Esophagus muscularis mucosa (tissue), 4 donors: Measurements from ENCODE around the gene ME3. TPM values are rescaled to one million over a fixed set of nuclear protein-coding genes. Genes with fewer than 3 reads are reported as not detected.
A peak's percentile ranks its signal among the peaks of the same experiment; 100 is the strongest.

Source experiments
- DNase-seq: peaks from one replicate; pipeline ENCODE4 v3.0.0-alpha.2; 2017; ENCODE audit errors: extremely low spot score
- H3K27ac ChIP-seq, 4 donors: fragments of 200-600 bp; sonication (generic); replicated peaks in 1 of 4; 1 replicate in 3 of 4; 2 replicates in 1 of 4; pipeline ENCODE4 v1.5.1; 2016 to 2019; ENCODE audit warnings: mild to moderate bottlenecking in 1 of 4
- H3K27me3 ChIP-seq, 4 donors: fragments of 200-600 bp; sonication (generic); one replicate each; pipeline versions ENCODE4 v1.5.1 to v1.6.0; 2016 to 2019
- H3K36me3 ChIP-seq, 4 donors: fragments of 200-600 bp; sonication (generic); one replicate each; pipeline ENCODE4 v1.5.1; 2016 to 2019
- H3K4me1 ChIP-seq, 4 donors: fragments of 200-600 bp; sonication (generic); one replicate each; pipeline ENCODE4 v1.5.1; 2016 to 2019
- H3K4me3 ChIP-seq, 4 donors: fragments of 200-600 bp; sonication (generic); 1 replicate in 2 of 4; 2 replicates in 2 of 4; pipeline ENCODE4 v1.5.1; 2016 to 2019; ENCODE audit warnings: mild to moderate bottlenecking in 4 of 4, moderate library complexity in 1 of 4
- H3K9me3 ChIP-seq, 4 donors: fragments of 200-600 bp; sonication (generic); 1 replicate in 3 of 4; 2 replicates in 1 of 4; pipeline ENCODE4 v1.5.1; 2016 to 2019
- CTCF ChIP-seq, 3 experiments: fragments of 200-600 bp in 2 of 3; fragments of 450-650 bp in 1 of 3; sonication (generic) in 2 of 3; IDR thresholded peaks; one replicate each; pipeline ENCODE4 v1.5.1; 2017 to 2019; ENCODE audit warnings: antibody characterized with exemption in 3 of 3, mild to moderate bottlenecking in 2 of 3, moderate library complexity in 1 of 3
- EP300 ChIP-seq: sonication (generic); formaldehyde crosslinking; IDR thresholded peaks from one replicate; pipeline ENCODE4 v1.6.1; 2017; ENCODE audit warnings: antibody characterized with exemption
- POLR2A ChIP-seq: fragments of 450-650 bp; IDR thresholded peaks from one replicate; pipeline ENCODE4 v1.6.1; 2017; ENCODE audit warnings: antibody characterized with exemption, moderate library complexity, mild to moderate bottlenecking, low read depth
- POLR2AphosphoS5 ChIP-seq, 2 donors: sonication (generic); formaldehyde crosslinking; IDR thresholded peaks; one replicate each; pipeline ENCODE4 v1.6.1; 2017; ENCODE audit warnings: antibody characterized with exemption in 2 of 2
- WGBS: methylation state at CpG from one replicate; pipeline ENCODE4 v1.1.5; 2018; 5-methylcytosine and 5-hydroxymethylcytosine counted together
- intact Hi-C: fragments of 100-400 bp; cut with DNase I; formaldehyde crosslinking; loops from one replicate; pipeline ENCODE4 v1.15.1; 2023
- total RNA-seq, 4 donors: library from RNA; depleted of rRNA; stranded (reverse); fragments of >200 nt; gene quantifications; one replicate each; pipeline versions ENCODE4 v1.1.0 to v1.2.1, GENCODE V29; 2016

ME3 gene
- total RNA-seq, 4 donors from 2014 or later, result 20.4 to 50.1 (median 26.2) TPM

GRCh38 chr11:86475027-86475426 lies 197.4 kb downstream of the ME3 start:
- Histone ChIP-seq H3K9me3 (no peaks in the 10 kb centered on the region), H3K27ac (peak overlapping the region in 3 of 4 donors; percentile 42 to 62 (median 47)), H3K27me3 (no peaks in the 10 kb centered on the region), H3K36me3 (no peaks in the 10 kb centered on the region), H3K4me1 (peaks cover 43 to 52% (median 49%) of the 10 kb centered on the region in 4 donors), H3K4me3 (no peak overlapping the region)
- 96% methylated on average over 3 of the region's 3 CpGs for WGBS
- DNase-seq, result no peak
- intact Hi-C loops, result loop anchor here (5.0 kb wide), 1 partner anchor 72 kb away; no protein-coding TSS in a partner anchor
- TF ChIP-seq CTCF (IDR thresholded peaks at IDR 0.05) (no peak), POLR2AphosphoS5 (IDR thresholded peaks at IDR 0.05) (no peak), POLR2A (no peak), EP300 (no peak)

- 78% methylated on average over 6 of the region's 10 CpGs for WGBS
- intact Hi-C loops, result no loop called here
- Histone ChIP-seq H3K27me3 (no peaks in the 10 kb centered on the region), H3K4me1 (peaks cover 43 to 58% (median 49%) of the 10 kb centered on the region in 4 donors), H3K36me3 (no peaks in the 10 kb centered on the region), H3K4me3 (no peak overlapping the region), H3K27ac (peak overlapping the region in 3 of 4 donors; percentile 11 to 62 (median 42)), H3K9me3 (no peaks in the 10 kb centered on the region)
- DNase-seq, result no peak
- peak in 1 of 2 donors; percentile 49 for TF ChIP-seq POLR2AphosphoS5 (IDR thresholded peaks at IDR 0.05)
- TF ChIP-seq POLR2A, result no peak
- TF ChIP-seq CTCF (IDR thresholded peaks at IDR 0.05), result no peak
- no peak for TF ChIP-seq EP300
Observed at GRCh38 chr11:86473991-86474833, 198.2 kb downstream of the ME3 start.

GRCh38 chr11:86469491-86470388 lies 202.7 kb downstream of the ME3 start:
- peaks cover 5 to 22% (median 16%) of the 10 kb centered on the region in 4 donors for H3K4me1 ChIP-seq
- H3K4me3 ChIP-seq, result no peak overlapping the region
- DNase-seq, result no peak
- no peak for TF ChIP-seq POLR2A
- no peak for TF ChIP-seq EP300
- TF ChIP-seq POLR2AphosphoS5 (IDR thresholded peaks at IDR 0.05), result no peak
- TF ChIP-seq CTCF (IDR thresholded peaks at IDR 0.05), result no peak
- WGBS, result 95% methylated on average over 5 of the region's 5 CpGs
- H3K27me3 ChIP-seq, result no peaks in the 10 kb centered on the region
- no peak overlapping the region for H3K27ac ChIP-seq
- intact Hi-C loops, result no loop called here
- no peaks in the 10 kb centered on the region for H3K9me3 ChIP-seq
- peaks cover 0 to 5% (median 1%) of the 10 kb centered on the region in 4 donors for H3K36me3 ChIP-seq

GRCh38 chr11:86468169-86468568 lies 204.2 kb downstream of the ME3 start:
- TF ChIP-seq POLR2AphosphoS5 (IDR thresholded peaks at IDR 0.05) (no peak), CTCF (IDR thresholded peaks at IDR 0.05) (no peak), EP300 (no peak), POLR2A (no peak)
- Histone ChIP-seq H3K27me3 (no peaks in the 10 kb centered on the region), H3K36me3 (peaks cover 0 to 8% (median 4%) of the 10 kb centered on the region in 4 donors), H3K9me3 (no peaks in the 10 kb centered on the region), H3K4me1 (peaks cover 0 to 12% (median 2%) of the 10 kb centered on the region in 4 donors), H3K4me3 (no peak overlapping the region), H3K27ac (no peak overlapping the region)
- WGBS, result 100% methylated on average over 1 of the region's 1 CpG
- no peak for DNase-seq
- intact Hi-C loops, result no loop called here
